NCI-H2081 (cell line): Measurements from ENCODE around the gene CTRB2.
"Not testable (repeated sequence)": the region's sequence is repeated elsewhere in the genome, so short reads cannot be mapped to it uniquely, and the experiment has no call there.

ENCODE experiments used
- DNase-seq, 2 experiments: peaks; one replicate each; lab custom pipeline; 2025; lab: John Stamatoyannopoulos, UW

The CTRB2 gene

DNA sequence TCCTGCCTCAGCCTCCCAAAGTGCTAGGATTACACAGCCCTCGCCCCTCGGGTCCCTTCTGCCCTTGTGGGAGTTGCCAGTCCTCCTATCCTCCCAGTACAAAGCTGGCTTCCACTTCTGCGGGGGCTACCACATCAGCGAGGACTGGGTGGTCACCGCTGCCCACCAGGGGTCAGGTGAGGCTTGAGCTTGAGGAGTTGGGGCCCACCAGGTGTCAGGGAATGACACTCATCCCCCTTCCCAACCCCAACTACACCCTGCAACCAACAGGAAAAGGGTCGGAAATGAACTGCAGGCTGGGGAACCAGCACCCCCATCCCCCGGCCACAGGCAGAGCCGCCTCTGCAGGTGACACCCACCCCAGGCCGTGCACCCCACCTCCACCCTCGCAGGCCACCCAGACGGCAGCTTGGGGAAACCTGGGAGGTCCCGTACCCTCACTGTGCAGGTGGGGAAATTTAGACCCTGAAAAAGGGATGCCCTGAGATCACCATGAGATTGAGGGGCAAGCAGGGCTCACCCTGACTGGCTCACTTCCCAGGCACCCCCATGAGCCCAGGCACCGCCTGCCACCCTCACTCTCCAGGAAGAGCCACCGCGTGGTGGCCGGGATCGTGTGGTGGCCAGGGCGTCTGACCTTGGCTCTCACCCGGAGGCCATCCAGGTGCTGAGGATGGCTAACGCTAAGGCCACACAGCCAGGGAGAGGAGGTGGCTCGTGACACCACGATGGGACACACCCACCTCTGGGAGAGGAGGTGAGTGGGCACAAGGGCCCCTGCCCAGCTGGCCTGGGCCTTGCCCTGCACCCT is 19.8 kb upstream of the CTRB2 start:
- no peak for DNase-seq

DNA sequence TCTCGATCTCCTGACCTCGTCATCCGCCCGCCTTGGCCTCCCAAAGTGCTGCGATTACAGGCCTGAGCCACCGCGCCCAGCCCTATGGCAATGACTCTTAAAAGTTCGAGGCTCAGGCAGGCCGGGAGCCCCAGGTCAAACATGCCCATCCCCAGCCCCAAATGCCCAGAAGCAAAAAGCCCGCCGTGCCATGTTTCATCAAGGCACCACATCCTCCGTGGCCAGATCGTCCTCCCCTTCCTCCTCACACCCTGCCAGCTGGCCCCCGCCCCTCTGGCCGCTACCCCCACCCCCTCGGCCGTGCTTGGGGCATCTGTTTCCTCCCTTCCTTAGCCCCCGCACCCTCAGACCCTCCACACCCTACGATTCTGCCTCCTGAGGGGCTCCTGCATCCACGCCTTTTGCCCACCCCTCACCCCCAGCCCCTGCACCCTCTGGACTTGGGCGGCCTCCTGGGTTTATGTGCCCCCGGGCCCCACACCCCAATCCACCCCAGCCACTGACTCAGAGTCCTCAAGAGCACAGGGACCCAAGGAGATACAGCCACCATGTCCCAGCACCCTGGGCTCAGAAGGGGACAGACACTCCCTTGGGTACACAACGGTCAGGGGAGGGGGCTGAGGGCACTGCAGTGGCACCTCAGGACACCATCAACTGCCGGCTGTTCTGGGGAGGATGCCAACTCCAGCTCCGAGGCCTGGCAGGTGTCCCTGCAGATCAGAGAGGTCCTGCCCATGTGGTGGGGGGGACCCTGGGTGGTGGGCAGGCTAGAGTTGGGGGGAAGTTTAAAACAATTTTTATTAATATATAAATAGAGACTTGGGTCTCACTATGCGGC is 18.9 kb upstream of the CTRB2 start:
- DNase-seq: no peak

DNA sequence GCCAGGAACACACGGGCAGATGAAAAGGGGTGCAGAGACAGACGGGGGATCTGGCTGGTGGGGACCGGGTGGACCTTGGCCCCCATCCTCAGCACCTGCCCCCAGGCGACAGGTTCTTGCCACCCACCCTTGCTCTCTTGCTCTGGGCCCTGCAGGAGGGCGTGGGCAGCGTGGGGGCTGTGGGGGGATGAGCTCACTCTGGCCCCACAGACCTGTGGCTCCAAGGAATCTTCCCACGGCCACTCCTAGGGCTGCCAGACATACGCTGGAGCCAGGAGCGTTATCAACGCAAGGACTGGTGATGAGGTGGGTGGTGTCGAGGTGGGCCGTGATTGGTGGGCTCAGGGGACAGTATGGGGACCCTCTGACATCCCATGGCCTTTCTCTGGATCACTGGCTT is 18.1 kb upstream of the CTRB2 start:
- DNase-seq: no peak

DNA sequence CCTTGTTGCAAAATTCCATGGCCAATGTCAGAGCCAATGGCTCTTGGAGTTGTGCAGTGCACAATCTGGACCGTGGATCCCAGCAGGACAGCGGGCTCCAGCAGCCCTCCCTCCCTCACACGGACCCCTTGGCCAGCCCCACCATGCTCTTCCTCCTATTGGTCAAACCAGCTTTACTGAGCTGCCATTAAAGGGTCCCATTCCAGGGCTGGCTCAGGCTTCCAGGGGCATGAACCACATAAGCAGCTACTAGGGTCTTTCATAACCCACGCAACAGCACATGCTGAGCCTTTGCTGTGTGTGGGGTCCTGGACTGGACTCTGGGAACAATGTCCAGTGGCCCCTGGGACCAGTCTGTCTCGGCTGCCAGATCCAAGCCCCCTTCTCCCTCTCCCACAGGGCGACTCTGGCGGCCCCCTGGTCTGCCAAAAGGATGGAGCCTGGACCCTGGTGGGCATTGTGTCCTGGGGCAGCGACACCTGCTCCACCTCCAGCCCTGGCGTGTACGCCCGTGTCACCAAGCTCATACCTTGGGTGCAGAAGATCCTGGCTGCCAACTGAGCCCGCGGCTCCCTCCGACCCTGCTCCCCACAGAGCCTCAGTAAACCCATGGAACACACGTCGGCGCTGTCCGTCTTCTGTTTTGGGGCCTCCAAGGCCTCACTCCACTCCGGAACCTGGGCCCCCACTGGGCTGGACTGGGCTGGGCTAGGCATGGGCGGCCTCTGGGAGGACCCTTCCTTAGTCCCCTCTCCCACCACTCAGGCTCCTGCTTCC is 17.5 kb upstream of the CTRB2 start:
- no peak for DNase-seq

DNA sequence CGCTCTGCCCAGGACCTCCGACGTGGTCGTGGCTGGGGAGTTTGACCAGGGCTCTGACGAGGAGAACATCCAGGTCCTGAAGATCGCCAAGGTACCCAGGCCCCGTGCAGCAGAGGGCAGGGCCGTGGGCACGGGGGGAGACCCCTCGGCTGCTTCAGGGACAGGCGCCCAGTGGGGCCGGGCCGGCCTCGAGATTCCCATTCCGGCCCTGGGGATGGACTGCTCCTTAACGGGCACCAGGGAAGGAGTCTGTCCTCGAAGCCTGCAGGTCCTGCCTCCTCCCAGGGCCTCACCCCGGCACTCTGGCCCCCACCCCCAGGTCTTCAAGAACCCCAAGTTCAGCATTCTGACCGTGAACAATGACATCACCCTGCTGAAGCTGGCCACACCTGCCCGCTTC is 16.2 kb upstream of the CTRB2 start:
- not testable (repeated sequence) for DNase-seq

DNA sequence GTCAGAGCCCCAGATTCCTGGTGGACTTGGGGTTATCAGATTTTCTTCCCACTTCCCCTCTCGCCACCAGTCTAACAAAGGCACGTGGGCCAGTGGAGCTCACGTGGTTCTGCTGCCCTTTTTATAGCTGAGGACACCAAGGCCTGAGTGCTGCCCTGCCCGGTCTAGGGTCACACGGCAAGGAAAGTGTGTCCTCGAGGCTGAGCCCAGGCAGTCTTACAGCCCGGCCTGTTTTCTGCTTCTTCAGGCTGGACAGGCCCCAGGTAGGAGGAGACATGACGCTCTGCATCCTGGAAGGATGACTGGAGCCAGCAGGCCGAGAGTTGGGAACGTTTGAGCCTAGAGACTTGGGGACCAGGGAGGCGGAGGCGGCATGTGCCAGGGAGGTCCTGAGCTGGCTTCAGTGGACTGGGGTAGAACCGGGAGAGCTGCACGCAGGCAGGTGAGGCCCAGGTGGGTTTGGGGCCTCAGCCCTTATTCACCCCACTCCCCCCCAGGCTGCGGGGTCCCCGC is 15.4 kb upstream of the CTRB2 start:
- no peak for DNase-seq

DNA sequence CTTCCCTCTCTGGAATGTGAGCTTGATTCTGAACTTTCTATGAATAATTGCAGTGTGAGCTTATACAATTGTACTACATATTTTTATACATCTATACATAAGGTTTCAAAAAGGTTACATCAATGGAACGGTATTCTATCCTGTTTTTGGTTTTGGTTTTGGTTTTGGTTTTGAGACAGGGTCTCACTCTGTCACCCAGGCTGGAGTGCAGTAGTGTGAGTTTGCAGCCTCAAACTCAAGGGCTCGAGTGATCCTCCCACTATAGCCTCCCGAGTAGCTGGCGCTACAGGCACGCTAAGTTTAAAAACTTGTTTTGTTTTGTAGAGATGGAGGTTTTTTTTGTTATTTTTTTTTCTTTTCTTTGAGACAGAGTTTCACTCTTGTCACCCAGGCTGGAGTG is 12.9 kb upstream of the CTRB2 start:
- no peak for DNase-seq

DNA sequence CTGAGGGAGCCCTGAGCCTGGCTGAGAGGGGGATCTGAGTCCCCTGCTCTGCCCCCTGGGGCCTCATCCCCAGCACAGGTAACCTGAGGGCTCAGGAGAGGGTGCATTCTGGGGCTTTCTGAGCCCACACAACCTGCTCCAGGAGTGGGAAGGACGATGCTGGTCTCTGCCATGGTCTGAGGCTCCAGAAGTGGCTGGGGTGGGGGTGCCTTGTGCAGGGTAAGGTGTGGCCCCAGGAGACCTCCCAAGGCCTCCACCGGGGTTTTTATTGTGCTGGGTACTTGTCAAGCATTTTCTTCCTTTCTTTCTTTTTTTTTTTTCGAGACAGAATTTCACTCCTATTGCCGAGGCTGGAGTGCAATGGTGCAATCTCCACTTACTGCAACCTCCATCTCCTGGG is 12.1 kb upstream of the CTRB2 start:
- DNase-seq: no peak

DNA sequence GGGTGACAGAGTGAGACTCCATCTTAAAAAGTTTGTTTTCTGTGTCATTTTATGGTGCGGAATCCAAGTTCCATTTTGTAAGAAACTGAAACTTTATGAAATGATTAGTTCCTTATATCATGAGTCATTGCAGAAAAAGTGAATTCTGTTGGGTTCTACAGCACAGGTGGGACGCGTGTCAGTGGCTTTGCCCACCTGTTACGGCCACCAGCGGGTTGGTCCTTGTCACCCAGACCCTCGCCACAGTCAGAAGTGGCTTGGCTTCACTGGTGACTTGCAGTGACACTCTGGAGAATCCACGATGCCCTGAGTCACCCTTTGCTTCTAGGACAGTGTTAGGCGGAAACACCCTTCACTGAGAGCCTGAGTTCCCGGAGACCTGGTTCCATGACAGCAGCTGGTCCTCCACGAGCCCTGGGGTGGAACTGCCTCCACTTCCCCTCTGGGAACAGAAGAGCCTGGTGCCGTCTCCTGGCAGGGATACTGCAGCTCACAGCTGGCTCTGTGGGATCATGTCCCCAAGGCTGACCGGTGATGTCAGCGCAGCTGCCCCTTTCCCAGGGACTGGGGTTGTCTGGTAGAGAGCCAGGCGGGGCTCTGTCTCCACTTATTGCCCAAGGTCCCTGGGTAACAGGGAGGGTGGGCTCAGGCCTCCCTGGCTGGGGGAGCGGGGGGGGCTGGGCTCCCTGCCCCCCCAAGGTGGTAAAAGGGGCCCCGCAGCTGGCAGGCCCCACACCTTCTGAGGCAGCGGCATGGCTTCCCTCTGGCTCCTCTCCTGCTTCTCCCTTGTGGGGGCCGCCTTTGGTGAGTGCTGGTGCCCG is 11.5 kb upstream of the CTRB2 start, which contains the start of gene CTRB1:
CTRB1 (plus strand) TSS at position 733 of the 821 bp plus-strand sequence; CDS start at position 753, 20 bp downstream.
- DNase-seq: no peak

DNA sequence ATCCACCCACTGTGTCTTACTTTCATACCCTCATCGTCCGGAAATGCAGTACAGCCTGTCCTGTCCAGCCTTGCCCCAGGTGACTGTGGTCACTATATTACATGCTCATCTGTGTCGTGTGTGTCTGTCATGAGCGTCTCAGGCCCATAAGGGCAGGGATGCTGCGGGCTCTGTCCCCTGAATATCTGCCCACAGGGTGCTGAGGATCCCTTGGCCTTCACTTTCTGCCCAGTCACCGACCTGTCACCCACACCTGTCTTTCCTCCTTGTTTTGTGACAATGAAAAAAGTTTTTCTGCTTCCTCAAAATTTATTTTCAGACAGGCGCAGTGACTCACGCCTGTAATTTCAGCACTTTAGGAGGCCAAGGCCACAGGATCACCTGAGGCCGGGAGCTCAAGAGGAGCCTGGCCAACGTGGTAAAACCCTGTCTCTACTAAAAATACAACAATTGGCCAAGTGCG is 10.5 kb upstream of the CTRB2 start:
- no peak for DNase-seq

DNA sequence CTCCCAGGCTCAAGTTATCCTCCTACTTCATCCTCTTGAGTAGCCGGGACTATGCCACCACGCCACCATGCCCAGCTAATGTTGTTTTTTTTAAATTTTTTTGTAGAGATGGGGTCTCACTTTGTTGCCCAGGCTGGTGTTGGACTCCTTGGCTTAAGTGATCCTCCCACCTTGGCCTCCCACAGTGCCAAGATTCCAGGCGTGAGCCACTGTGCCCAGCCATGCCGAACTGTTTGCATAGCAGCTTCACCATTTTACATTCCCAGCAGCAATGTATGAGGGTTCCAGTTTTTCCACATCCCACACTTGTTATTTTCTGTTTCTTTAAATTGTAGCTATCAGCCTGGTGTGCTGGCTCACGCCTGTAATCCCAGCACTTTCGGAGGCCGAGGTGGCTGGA is 9.6 kb upstream of the CTRB2 start:
- DNase-seq: no peak

DNA sequence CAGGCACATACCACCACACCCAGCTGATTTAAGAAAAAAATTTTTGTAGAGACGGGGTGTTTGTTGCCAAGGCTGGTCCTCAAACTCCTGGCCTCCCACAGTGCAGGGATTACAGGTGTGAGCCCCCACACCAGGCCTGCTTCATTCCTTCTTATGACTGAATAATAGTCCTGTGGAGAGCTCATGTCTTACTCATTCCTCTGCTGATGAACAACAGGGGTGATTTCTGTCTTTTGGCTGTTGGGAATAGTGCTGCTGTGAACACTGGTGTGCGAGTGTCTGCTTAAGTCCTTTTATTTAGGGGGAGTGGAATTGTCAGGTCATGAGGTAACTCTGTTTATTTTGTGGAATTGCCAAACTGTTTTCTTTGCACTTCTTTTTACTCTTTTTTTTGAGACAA is 9.2 kb upstream of the CTRB2 start:
- DNase-seq: no peak

DNA sequence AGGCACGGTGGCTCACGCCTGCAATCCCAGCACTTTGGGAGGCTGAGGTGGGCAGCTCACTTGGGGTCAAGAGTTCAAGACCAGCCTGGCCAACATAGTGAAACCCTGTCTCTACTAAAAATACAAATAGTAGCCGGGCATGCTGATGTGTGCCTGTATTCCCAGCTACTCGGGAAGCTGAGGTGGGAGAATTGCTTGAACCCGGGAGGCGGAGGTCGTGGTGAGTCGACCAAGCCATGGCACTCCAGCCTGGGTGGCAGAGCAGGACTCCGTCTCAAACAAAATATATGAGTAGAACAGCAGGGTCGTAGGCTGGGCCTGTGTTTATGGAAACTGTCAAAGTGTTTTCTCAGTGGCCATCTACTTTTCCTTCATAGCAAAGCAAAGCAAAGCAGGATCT is 4.3 kb upstream of the CTRB2 start:
- DNase-seq: not testable (repeated sequence)

DNA sequence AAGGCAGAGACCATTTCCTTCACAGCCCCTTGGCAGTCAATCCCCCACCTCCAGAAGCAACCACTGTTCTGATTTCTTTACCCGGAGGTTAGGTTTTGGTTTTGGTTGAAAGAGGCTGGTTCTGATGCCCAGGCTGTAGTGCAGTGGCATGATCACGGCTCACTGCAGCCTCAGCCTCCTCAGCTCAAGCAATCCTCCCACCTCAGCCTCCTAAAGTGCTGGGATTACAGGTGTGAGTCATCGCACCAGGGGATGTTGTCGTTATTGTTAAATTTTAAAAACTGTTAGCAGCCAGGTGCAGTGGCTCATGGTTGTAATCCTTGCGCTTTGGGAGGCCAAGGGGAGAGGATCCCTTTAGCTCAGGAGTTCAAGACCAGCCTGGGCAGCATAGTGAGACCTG is 3.0 kb upstream of the CTRB2 start:
- no peak for DNase-seq

DNA sequence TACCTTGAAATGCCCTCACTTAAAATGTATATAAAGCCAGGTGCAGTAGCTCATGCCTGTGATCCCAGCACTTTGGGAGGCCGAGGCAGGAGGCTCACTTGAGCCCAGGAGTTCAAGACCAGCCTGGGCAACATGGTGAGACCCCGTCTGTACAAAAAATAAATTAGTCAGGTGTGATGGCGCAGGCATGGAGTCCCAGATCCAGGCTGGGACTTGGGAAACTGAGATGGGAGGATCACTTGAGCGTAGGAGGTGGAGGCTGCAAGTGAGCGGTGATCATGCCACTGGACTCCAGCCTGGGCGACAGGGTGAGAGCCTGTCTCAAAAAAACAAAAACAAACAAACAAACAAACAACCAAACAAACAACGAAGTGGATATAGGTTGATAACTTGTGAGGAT is 2.6 kb upstream of the CTRB2 start:
- DNase-seq: not testable (repeated sequence)

DNA sequence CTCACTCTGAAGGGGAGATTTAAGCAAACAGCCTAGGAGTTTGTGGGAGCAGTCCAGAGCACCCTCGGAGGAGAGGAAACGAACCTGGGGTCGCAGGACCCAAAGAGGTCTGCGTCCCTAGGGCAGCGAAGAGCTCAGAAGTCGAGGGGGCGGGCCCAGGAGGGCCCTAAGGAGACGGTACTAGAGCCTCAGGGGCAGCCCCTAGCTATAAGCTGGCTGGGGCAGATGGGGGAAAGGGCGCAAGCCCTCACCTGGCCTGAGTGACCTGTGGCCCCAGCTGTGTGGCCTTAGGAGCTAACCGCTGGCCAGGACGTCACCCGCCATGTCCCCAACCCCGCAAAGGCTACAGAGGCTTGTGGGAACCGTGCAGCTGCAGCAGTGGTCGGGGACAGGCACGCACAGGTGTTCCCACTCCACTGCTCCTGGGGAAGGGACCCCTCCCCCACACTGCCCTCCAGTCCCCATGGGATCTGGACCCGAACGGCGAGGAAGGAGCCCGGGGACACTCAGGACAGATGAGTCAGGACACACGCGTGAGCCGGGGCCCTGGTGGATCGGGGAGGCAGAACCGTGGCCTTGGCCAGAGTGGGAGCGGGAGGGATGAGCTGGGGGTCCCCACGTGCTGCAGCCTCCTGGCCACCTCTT is 2.0 kb upstream of the CTRB2 start:
- no peak for DNase-seq

DNA sequence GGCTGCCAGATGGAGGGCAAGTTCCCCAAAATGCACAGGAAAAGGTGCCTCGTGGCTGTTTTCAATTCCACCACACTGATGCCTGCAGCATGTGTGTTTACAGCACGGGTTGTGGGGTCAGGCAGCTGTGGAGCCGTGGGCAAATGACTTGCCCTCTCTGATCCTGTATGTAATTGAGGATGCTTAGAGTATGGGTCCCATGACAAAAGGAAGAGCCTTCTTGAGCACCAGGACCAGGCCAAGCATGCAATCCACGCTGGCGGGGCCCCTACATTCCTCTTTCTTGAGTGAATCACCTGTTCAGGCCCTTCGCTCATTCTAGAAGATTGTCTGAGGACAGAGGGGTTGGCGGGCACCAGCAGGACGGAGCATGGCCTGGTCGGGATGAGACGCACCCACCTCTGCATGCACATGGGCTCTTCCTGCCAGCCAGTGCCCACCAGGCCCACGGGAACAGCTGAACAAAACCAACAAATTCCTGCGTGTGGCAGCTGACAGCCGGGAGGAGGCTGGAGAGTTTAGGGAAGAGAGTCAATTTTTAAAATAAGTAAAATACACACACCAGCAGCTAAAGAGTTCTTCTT is 1.4 kb upstream of the CTRB2 start:
- no peak for DNase-seq

DNA sequence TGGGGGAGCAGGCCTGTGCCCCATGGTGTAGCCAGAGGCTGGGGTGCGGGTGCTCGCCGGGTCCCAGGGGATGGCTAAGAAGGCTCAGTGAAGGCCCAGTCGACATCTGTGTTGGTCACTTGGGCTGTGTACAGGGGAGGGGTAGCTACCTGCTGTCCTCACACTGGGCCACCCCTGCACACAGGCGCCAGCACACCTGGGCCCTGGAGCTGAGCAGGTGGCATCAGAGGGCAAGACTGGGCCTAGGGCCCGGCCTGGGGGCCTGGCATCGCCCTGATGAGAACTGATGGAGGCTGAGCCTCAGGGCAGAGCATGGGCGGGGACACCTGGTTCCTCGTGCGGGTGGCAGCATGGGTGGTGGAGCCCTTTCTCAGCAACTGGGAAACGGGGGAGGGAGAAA is 870 bp upstream of the CTRB2 start:
- DNase-seq: no peak

DNA sequence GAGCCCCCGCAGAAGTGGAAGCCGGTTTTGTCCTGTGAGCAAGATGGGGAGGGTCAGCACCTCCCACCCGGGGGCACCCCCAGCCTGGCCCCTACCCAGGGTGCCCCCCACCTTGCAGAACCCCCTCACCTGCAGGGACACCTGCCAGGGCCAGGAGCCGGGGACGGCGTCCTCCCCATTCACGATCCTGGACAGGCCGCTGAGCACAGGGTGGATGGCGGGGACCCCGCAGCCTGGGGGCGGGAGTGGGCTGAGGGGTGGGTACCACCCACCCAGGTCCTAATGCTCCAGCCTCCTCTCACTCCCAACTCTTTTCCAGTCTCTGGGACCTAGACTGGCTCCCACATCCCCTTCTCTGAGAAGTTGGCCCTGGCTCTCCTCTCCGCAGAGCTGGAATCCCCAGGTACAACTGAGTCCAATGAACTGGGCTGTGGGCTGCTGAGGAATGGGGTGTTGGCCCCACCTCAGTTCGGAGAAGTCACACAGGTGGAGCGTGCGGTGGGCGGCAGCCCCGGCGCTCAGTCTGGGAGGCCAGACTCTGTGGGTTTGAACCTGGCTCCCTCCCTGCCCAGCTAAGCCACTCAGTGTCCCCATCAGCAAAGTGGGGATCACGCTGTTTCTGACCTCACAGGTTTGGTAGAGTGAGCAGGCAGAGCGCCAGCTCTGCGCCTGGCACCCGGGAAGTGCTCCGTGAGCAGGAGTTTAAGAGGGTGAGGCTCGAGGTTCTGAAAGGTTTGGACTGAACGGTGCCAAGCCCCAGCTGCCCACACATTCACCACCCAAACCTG is 806 bp downstream of the CTRB2 start:
- DNase-seq: not testable (repeated sequence)
